HepG2 (cell line): ENCODE results near the gene PTGIR. TPM values are rescaled to one million over a fixed set of nuclear protein-coding genes. Genes with fewer than 3 reads are reported as not detected.

Experiments used
- ATAC-seq: fragments of 200-7000 bp; cut with Tn5 transposase; 3 replicates; pipeline ENCODE4 v1.9.1; 2020; ENCODE audit warnings: mild to moderate bottlenecking, moderate library complexity
- BruUV-seq: library from RNA; stranded (reverse); fragments of 400-500 nt; replicated peaks from 2 replicates; lab custom pipeline; 2021; lab: Mats Ljungman, UMichigan
- CTCF ChIA-PET: fragments of 300-600 bp; formaldehyde crosslinking; extraction: SDS; loops from one replicate; lab custom pipeline; 2021; ENCODE audit warnings: low total read pairs, inconsistent platforms, low intra/inter-chr PET ratio; lab: Yijun Ruan, JAX
- POLR2A ChIA-PET: fragments of 350-600 bp; sonication (Branson Sonifier 250); formaldehyde crosslinking; loops from one replicate; lab custom pipeline; 2020; ENCODE audit warnings: antibody characterized with exemption, inconsistent platforms; lab: Yijun Ruan, JAX
- DNase-seq: peaks from one replicate; pipeline ENCODE4 v3.0.0-alpha.2; 2015; ENCODE audit warnings: low spot score
- FAIRE-seq: peaks from 3 replicates; lab custom pipeline; 2011; peaks lifted over from hg19 to GRCh38; lab: Jason Lieb, UNC
- H2AFZ ChIP-seq: one replicate; pipeline ENCODE4 v1.6.1; 2011; ENCODE audit warnings: low read length, inconsistent platforms
- H3K27ac ChIP-seq: fragments of 300-600 bp; 3 replicates; pipeline ENCODE4 v1.8.0; 2011; ENCODE audit warnings: mixed run types, mild to moderate bottlenecking, mixed read lengths, low read length, inconsistent platforms; ENCODE audit not compliant: insufficient read depth; ENCODE audit errors: extremely low read length
- H3K27me3 ChIP-seq, 2 experiments: fragments of 200-600 bp in 1 of 2; 2 replicates in 1 of 2; 3 replicates in 1 of 2; pipeline versions ENCODE4 v1.6.0 to v1.8.0; 2011; ENCODE audit warnings: low read length in 2 of 2, mild to moderate bottlenecking in 2 of 2, moderate library complexity in 2 of 2, inconsistent platforms in 1 of 2; ENCODE audit not compliant: insufficient read depth in 2 of 2, control insufficient read depth in 1 of 2
- H3K36me3 ChIP-seq, 2 experiments: fragments of 200-600 bp in 1 of 2; replicated peaks in 1 of 2; 2 replicates in 1 of 2; 3 replicates in 1 of 2; pipeline versions ENCODE4 v1.5.1 to v1.8.0; 2011; ENCODE audit warnings: low read length in 2 of 2, inconsistent platforms in 1 of 2; ENCODE audit not compliant: insufficient read depth in 2 of 2, control insufficient read depth in 1 of 2
- H3K4me1 ChIP-seq: 2 replicates; pipeline ENCODE4 v1.5.1; 2012; ENCODE audit warnings: low read length, inconsistent platforms; ENCODE audit not compliant: insufficient read depth
- H3K4me2 ChIP-seq: 2 replicates; pipeline ENCODE4 v1.6.0; 2011; ENCODE audit warnings: low read depth, low read length, inconsistent platforms
- H3K4me3 ChIP-seq, 3 experiments: fragments of 200-600 bp in 1 of 3; sonication (generic), shearing (Covaris generic) in 1 of 3; replicated peaks in 1 of 3; 2 replicates each; pipeline ENCODE4 v1.5.1; 2011 to 2016; ENCODE audit warnings: low read length in 3 of 3, inconsistent platforms in 2 of 3, low read depth in 2 of 3, mild to moderate bottlenecking in 2 of 3, control low read depth in 1 of 3, mixed read lengths in 1 of 3; ENCODE audit not compliant: insufficient read depth in 1 of 3
- H3K79me2 ChIP-seq: one replicate; pipeline ENCODE4 v1.6.1; 2011; ENCODE audit warnings: low read length, inconsistent platforms; ENCODE audit not compliant: insufficient read depth
- H3K9ac ChIP-seq: 2 replicates; pipeline ENCODE4 v1.6.0; 2011; ENCODE audit warnings: mild to moderate bottlenecking, low read depth, low read length, inconsistent platforms; ENCODE audit not compliant: insufficient read depth
- H3K9me3 ChIP-seq: 2 replicates; pipeline ENCODE4 v1.5.1; 2012; ENCODE audit warnings: mild to moderate bottlenecking, low read length
- H4K20me1 ChIP-seq: 2 replicates; pipeline ENCODE4 v1.6.0; 2011; ENCODE audit warnings: inconsistent platforms, mild to moderate bottlenecking, low read length, moderate library complexity; ENCODE audit not compliant: insufficient read depth
- CREBL2 ChIP-seq: sonication (generic); formaldehyde crosslinking; IDR thresholded peaks from 2 replicates; pipeline ENCODE4 v1.8.1; 2023; ENCODE audit warnings: missing genetic modification reagents, mild to moderate bottlenecking, borderline replicate concordance
- HNRNPL ChIP-seq: fragments of 200-400 bp; formaldehyde crosslinking; IDR thresholded peaks from 2 replicates; pipeline ENCODE4 v1.6.1; 2017; ENCODE audit warnings: mild to moderate bottlenecking, low read depth, low read length
- PHF5A ChIP-seq: IDR thresholded peaks from one replicate; pipeline ENCODE4 v1.6.1; 2018; ENCODE audit warnings: low read depth, missing genetic modification reagents; ENCODE audit not compliant: unreplicated experiment
- POLR2AphosphoS5 ChIP-seq: IDR thresholded peaks from 2 replicates; pipeline ENCODE4 v1.6.1; 2012; ENCODE audit warnings: low read depth, low read length
- SALL1 ChIP-seq: sonication (generic); formaldehyde crosslinking; IDR thresholded peaks from 2 replicates; pipeline ENCODE4 v1.8.0; 2022; ENCODE audit warnings: mild to moderate bottlenecking, missing genetic modification reagents
- SNAI1 ChIP-seq: sonication (generic); formaldehyde crosslinking; IDR thresholded peaks from 2 replicates; pipeline ENCODE4 v1.5.0; 2020; ENCODE audit warnings: mild to moderate bottlenecking, missing genetic modification reagents, borderline replicate concordance
- ZNF687 ChIP-seq: sonication (generic); formaldehyde crosslinking; IDR thresholded peaks from 2 replicates; pipeline ENCODE4 v1.5.1; 2020; ENCODE audit warnings: mild to moderate bottlenecking, missing genetic modification reagents, moderate library complexity
- WGBS: methylation state at CpG from one replicate; pipeline ENCODE4 v1.1.6; 2017; ENCODE audit warnings: low lambda C conversion rate; 5-methylcytosine and 5-hydroxymethylcytosine counted together
- in situ Hi-C: cut with HindIII; loops from 2 replicates; pipeline ENCODE4 v1.10.0; 2017; ENCODE audit warnings: low pct_unique_long_range_greater_than_20kb; ENCODE audit not compliant: extremely low pct_ligation_motif_present
- intact Hi-C: fragments of 100-400 bp; cut with micrococcal nuclease; formaldehyde crosslinking; loops from one replicate; pipeline ENCODE4 v1.10.0; 2022; ENCODE audit not compliant: unreplicated experiment
- polyA plus RNA-seq, 8 experiments: library from polyadenylated mRNA; depleted of rRNA in 3 of 8; stranded (reverse) in 7 of 8; unstranded in 1 of 8; fragments of >200 nt; fragmentation: Illumina TruSeq in 4 of 8; extraction: Trizol in 4 of 8; gene quantifications; 2 replicates each; pipeline versions ENCODE4 v1.2.1 to v1.2.3, GENCODE V29; 2011 to 2016; ENCODE audit warnings: low read depth in 4 of 8, missing spikeins in 1 of 8, mixed read lengths in 1 of 8; ENCODE audit not compliant: insufficient read depth in 1 of 8
- total RNA-seq, 5 experiments: library from RNA; depleted of rRNA; stranded (reverse); fragments of >200 nt; fragmentation: Illumina TruSeq; extraction: Trizol; gene quantifications; 2 replicates each; pipeline ENCODE4 v1.2.3, GENCODE V29; 2016; ENCODE audit warnings: low read depth in 1 of 5
- TF ChIP-seq, protein P1 (sequence below): fragments of 450-650 bp; IDR thresholded peaks from 2 replicates; pipeline ENCODE4 v1.6.1; 2016

PTGIR gene
- total and polyA plus RNA-seq, 2 of the 13 experiments (the other 11 are each of a cell fraction or from before 2014, with no cell fraction given): not detected

- Histone ChIP-seq H3K27ac (no peak overlapping the region), H4K20me1 (no peaks in the 10 kb centered on the region), H3K9me3 (no peaks in the 10 kb centered on the region), H2AFZ (no peak overlapping the region), H3K27me3 (peaks cover 4 to 21% of the 10 kb centered on the region in 2 experiments; a peak in 4 of 5 replicates), H3K9ac (no peak overlapping the region), H3K4me1 (peaks cover 21% of the 10 kb centered on the region), H3K36me3 (no peaks in the 10 kb centered on the region), H3K4me2 (no peak overlapping the region), H3K4me3 (no peak overlapping the region), H3K79me2 (no peaks in the 10 kb centered on the region)
- 69% methylated on average over 12 of the region's 14 CpGs for WGBS
- TF ChIP-seq PHF5A (no peak), CREBL2 (CRISPR knock-in tag) (no peak), SNAI1 (no peak)
- TF ChIP-seq, protein P1, sequence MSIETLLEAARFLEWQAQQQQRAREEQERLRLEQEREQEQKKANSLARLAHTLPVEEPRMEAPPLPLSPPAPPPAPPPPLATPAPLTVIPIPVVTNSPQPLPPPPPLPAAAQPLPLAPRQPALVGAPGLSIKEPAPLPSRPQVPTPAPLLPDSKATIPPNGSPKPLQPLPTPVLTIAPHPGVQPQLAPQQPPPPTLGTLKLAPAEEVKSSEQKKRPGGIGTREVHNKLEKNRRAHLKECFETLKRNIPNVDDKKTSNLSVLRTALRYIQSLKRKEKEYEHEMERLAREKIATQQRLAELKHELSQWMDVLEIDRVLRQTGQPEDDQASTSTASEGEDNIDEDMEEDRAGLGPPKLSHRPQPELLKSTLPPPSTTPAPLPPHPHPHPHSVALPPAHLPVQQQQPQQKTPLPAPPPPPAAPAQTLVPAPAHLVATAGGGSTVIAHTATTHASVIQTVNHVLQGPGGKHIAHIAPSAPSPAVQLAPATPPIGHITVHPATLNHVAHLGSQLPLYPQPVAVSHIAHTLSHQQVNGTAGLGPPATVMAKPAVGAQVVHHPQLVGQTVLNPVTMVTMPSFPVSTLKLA: peak; percentile 33; the same call in 1 of the 2 replicates
- no TSS peak for BruUV-seq
- POLR2A ChIA-PET: no interaction called here
- CTCF ChIA-PET: no interaction called here
- intact Hi-C loops: no loop called here
- no peak for FAIRE-seq
- ATAC-seq: no peak
- in situ Hi-C loops: no loop called here
- DNase-seq: no peak
Observed at GRCh38 chr19:46626446-46626845, 1.6 kb upstream of the PTGIR start.

DNA sequence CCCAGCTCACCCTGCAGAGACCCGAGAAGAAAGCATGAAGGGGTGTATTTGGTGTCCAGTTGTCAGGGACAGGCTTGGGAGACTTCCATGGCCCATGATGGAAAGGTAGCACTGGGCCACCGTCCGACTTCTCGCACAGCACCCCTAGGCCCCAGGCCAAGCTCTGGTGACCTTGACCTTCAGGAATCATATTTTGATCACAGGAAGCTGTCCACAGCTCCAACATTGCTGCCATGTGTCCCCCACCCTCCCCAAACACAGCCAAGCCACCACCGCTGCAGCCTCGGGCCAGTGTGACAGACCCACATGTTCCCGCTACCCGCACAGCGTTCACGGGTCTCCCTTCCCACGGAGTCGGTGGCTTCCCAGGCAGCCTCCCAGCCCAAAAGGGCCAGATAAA, 842 bp upstream of the PTGIR start:
- no peak for FAIRE-seq
- POLR2A ChIA-PET: no interaction called here
- H3K79me2 ChIP-seq: no peaks in the 10 kb centered on the region
- no TSS peak for BruUV-seq
- H3K9me3 ChIP-seq: no peaks in the 10 kb centered on the region
- TF ChIP-seq SALL1 (CRISPR knock-in tag): peak; percentile 31; the same call in 1 of the 2 replicates
- peak; percentile 15; the same call in 1 of the 2 replicates for TF ChIP-seq ZNF687
- no peak for TF ChIP-seq POLR2AphosphoS5
- TF ChIP-seq HNRNPL: no peak
- TF ChIP-seq, all 625 proteins: peak for 2
- ATAC-seq (peak; percentile 20), DNase-seq (no peak)
- Histone ChIP-seq H3K27me3 (peaks cover 4 to 28% of the 10 kb centered on the region in 2 experiments; a peak in 4 of 5 replicates), H3K9ac (no peak overlapping the region), H3K4me1 (peaks cover 28% of the 10 kb centered on the region), H2AFZ (no peak overlapping the region), H4K20me1 (no peaks in the 10 kb centered on the region), H3K27ac (no peak overlapping the region), H3K36me3 (no peaks in the 10 kb centered on the region), H3K4me3 (peak overlapping the region in 1 of 3 experiments; percentile 20; a peak in 1 of 6 replicates), H3K4me2 (peak overlapping the region; percentile 24; the same call in 1 of the 2 replicates)
- 36% methylated on average over 8 of the region's 12 CpGs for WGBS
- CTCF ChIA-PET: interaction anchor here (1.1 to 1.5 kb wide), 2 partner anchors 9 to 36 kb away, joined by 4 to 5 read pairs; partner anchors contain the start of gene DACT3
- intact Hi-C loops: no loop called here
- in situ Hi-C loops: no loop called here
